NT2/D1 (cell line): Measurements from ENCODE around the gene RAB11FIP3.

Experiments
- YY1 ChIP-seq: IDR thresholded peaks from 2 replicates; pipeline ENCODE4 v1.6.1; 2011; ENCODE audit not compliant: insufficient read length, insufficient read depth
- ZNF274 ChIP-seq: IDR thresholded peaks from 2 replicates; pipeline ENCODE4 v1.6.1; 2011; ENCODE audit warnings: mild to moderate bottlenecking, low read depth, low read length

- TF ChIP-seq ZNF274 (no peak), YY1 (no peak)
These were observed 137.7 kb downstream of the RAB11FIP3 start for GRCh38 chr16:563072-563644.
